Bladder microvascular endothelial cell (primary cell): ENCODE results near the gene CER1. TPM values are rescaled to one million over a fixed set of nuclear protein-coding genes. Genes with fewer than 3 reads are reported as not detected.

Experiments
- total RNA-seq: library from RNA; depleted of rRNA; stranded (reverse); fragments of >200 nt; gene quantifications from 2 replicates; pipeline ENCODE4 v1.2.3, GENCODE V29; 2014

The CER1 gene, protein sequence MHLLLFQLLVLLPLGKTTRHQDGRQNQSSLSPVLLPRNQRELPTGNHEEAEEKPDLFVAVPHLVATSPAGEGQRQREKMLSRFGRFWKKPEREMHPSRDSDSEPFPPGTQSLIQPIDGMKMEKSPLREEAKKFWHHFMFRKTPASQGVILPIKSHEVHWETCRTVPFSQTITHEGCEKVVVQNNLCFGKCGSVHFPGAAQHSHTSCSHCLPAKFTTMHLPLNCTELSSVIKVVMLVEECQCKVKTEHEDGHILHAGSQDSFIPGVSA
- not detected in 2 replicates for total RNA-seq

DNA sequence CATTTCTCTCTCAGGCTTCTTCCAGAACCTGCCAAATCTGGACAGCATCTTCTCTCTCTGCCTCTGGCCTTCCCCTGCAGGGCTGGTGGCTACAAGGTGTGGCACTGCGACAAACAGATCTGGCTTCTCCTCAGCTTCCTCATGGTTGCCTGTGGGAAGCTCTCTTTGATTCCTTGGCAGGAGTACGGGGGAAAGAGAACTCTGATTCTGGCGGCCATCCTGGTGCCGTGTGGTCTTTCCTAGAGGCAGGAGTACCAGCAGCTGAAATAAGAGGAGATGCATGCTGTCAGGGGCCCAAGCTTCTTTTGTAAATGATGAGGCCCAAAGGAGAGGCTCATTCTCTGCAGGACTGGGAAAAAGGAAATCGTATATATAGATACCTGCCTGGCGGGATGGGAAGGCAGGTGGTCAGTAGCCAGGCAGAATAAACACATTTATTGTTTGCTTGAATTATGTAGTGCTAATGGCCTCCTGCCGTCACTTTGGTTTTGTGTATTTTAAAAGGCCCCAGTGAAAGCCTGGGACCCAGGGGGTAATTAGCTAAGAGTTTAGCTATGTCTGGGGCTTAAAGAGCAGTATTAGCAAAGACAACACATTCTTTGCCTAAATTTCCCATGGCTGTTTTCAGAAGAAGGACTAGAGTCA lies at the start of gene CER1:
CER1 (minus strand) TSS at position 343 of the 645 bp plus-strand sequence; CDS start at position 282, 61 bp downstream.

DNA sequence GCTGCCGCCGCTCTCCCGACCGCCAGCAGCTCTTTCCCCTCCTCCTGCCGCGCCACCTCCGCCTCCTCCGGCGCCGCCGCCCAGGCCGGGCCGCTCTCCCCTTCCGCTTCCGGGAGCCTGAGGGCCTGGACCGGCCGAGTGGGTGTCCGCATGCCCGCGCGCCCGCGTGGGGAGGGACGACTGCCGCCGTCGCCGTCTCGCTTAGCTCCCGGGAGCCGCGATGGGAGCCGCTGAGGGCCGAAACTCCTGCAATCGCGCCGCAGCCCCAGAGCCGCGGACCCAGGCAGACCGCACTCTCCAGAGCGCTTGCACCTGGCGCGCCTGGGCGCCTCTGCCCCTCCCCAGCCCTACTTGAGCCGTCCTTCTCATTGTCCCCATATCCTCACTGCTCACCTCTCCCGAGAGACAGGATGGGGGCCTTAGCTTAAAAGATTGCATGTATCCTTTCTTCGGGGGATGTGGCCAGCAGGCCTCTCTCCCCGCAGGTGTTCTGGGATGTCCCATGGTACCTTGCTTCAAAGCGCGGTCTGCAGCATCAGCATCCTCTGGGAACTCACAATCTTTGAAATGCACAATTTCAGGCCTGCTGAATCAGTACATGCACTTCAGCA lies 29.2 kb downstream of the CER1 start, which contains the start of gene ZDHHC21:
ZDHHC21 (minus strand) TSS at position 182 of the 611 bp plus-strand sequence. CDS start 19,092 bp downstream, outside the sequence.

Other genes with a start within 250 kb of the CER1 start
- 11.0 and 17.6 TPM in 2 replicates for gene ZDHHC21, start 29.3 kb downstream of the CER1 start, total RNA-seq
- 0.16 TPM in 1 of 2 replicates, not detected in the other for gene FREM1, start 187.7 kb upstream of the CER1 start, total RNA-seq